Stimulated activated naive CD4-positive, alpha-beta T cell treated with Interleukin-2 at 50 U/mL for 16 hours (primary cell): Measurements from ENCODE around the gene PHGDH.

Source experiments
- DNase-seq: peaks from one replicate; lab custom pipeline; 2025; lab: John Stamatoyannopoulos, UW

The PHGDH gene

DNA sequence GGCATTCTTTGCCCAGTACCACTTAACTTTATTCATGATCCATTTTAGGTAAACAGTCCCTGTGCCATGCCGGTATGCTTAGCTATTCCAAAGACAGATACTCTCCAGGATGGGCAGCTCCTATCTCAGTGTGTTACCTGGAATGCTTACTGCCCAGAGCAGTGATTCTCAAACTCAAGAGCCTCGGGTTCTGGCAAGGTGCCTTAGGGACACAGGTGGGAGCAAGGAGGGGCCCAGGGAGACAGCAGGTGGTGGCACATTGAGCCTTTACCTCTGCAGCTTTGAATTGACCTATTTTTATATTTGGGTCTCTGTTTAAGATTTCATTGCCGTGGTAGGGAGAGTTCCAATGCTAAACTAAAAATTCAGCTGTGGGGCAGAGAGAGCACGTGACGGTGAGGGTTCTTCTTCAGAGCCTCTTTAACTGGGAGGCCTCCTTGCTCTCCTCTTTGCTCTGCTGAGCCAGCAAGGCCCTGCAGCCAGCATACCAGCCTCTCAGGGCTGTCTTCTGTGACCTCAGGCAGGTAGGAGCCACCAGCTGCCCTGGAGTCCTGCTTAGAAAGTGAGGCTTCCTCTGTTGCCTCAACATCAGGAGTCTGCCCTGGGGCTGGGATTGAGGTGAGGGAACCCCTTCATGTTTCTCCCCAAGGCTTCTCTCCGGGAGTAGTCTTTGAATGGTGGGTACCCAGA, 20.2 kb downstream of the PHGDH start:
- no peak for DNase-seq

DNA sequence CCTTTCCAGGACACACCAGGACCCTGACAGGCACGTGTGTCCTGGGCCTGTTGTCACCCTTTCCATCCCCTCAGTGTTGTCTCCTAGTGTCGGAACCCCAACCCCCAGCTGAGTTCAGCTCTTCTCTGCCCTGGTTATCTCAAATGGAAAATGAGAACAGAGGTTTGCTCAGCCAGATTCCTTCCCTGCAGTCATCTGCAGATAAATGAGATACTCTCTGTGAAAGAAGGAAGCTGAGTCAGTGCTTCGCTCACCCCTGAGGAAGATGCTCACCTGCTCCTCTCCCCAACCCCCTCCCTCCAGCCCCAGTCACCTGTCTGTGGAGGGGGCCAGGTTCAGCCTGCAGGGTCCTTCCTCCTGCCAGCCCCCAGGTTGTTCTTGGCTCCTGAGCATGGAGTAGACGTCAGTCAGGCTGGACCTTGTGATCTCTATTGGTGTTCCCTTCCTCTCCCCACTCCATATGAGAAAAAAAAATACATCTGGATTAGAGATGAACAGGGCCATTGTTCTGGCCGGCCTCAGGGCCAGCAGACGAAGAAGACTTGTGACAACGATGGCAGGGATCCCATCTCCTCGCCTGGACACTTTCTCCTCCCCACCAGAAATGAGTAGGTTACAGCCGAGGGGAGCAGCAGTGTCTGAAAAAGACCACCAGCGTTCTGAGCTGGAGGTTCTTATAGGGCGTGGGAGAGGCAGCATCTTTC, 20.9 kb downstream of the PHGDH start:
- DNase-seq: no peak

DNA sequence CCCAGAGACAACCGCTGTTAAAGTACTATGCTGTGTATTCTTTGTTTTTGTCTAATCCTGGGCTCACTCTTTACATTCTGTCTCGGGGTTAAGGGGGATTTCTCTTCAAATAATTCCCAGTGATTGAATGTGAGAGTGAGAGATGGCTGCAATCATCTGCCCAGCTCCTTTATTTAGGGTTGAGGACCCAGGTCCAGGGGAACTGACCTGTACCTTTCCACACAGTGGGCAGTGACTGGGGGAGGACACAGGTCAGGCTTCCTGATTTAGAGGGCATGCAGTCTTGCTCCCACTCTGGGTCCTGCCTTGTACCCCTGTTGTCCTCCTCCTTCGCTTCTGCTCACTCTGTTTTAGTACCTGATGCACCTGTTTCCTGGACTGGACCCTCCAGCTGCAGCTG, 22.0 kb downstream of the PHGDH start:
- DNase-seq: no peak

DNA sequence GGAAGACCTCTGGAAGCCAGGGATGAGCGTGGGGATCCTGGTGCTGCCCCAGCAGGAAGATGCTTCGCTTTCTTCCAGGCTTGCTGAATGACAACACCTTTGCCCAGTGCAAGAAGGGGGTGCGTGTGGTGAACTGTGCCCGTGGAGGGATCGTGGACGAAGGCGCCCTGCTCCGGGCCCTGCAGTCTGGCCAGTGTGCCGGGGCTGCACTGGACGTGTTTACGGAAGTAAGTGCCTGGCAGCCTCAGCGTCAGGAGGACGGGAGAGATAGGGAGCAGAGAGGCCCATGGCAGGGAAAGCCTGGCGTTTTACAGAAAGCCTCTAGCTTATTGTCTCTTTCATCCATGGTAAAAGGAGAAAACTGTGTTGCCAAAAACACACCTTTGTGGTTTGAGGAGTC, 23.5 kb downstream of the PHGDH start:
- no peak for DNase-seq

DNA sequence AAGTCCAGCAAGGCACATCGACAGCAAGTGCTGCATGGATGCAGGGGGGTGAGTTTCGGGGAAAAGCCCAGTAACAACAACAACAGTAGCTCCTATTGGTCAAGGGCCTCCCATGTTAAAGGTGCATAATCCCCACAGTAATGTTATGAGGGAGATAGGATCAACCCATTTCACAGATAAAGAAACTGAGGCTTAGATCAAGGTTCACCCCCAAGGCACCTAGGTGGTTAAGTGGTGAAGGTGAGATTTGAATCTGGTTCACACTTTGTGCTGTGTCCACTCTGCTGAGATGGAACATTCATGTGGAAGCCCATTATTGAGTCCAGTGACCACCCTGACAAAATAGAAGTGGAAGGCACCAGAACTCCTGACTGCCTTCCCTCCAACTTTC, 24.9 kb downstream of the PHGDH start:
- no peak for DNase-seq

DNA sequence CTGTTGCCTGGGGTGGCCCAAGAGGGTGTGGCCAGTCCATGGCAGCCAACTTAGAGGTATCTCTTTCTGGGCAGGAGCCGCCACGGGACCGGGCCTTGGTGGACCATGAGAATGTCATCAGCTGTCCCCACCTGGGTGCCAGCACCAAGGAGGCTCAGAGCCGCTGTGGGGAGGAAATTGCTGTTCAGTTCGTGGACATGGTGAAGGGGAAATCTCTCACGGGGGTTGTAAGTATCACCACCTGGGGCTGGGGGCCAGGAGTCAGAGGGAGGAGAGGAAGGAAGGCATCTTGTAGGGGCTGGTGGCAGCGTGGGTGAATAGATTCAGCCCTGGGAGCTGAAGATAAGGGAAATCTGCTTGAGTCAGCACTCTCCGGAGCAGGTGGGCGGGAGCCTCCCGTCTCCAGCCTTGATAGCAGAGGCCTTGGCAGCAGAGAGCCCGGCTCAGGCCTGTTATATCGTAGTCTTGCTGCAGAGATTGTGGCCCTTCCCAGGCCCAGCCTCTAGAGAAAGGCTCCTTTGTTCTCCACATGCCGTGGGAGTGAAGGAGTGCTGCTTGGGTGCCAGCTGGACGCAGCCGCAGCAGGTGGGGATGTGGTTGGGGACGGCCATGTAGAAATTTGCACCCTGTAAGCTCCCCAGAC, 25.4 kb downstream of the PHGDH start:
- no peak for DNase-seq

DNA sequence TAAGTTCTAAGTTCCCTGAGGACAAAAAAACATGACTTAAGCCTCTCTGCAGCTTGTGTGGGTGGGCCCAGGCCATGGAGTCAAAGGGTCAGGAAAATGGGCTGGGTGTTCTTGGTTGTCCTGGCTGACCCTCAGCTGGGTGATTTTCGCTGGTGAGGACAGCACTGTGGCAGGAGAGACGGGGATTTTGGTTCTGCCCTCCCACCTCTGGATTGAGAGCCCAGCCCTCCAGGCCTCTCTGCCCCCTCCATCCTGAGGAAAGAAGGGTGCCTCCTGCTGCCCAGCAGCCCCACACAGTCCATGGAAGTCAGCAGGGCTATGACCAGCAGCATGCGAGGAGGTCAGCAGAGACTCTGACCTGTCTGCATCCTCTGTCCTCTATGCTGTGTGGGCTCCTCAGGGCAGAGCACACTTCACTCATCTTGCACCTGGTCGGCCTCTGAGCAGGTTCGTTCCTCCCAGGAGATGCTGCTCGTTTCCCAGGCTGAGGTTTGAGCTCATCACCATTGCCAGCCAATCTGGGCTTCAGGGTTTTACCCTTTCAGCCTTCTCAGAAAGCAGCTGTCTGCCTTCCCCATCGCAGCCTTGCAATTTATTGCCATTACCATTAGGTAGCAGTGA, 26.5 kb downstream of the PHGDH start:
- no peak for DNase-seq

DNA sequence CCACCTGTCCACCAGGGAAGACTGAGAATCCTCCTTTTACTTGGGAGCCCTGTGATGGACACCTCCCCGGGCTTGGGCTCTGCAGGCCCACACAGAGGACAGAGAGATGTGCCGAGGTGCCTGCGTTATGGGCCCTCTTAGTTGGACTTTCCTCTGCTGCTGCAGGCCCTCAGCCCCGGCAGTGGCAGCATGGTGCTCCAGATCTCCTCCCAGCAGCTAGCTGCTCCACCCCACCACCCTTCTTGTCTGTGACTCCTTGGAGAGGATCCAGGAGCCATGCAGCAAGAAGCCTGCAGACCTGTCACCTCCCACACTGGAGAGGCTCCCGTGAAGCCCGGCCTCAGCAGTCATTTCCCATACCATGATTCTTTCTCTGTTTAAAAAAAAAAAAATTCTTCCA, 27.4 kb downstream of the PHGDH start:
- no peak for DNase-seq

DNA sequence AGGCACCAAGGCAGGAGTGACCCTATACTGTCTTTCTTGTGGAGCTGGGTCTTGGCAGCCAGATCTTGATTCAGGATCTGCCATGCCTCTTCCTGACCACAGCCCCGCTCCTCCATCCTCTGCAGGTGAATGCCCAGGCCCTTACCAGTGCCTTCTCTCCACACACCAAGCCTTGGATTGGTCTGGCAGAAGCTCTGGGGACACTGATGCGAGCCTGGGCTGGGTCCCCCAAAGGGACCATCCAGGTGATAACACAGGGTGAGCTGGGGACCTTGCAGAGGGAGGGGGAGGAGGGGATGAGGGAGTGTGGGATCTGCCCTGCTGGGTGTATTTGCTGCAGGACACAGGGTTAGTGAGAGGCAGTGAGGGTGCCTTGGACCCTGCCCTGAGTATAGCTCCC, 28.5 kb downstream of the PHGDH start:
- no peak for DNase-seq

DNA sequence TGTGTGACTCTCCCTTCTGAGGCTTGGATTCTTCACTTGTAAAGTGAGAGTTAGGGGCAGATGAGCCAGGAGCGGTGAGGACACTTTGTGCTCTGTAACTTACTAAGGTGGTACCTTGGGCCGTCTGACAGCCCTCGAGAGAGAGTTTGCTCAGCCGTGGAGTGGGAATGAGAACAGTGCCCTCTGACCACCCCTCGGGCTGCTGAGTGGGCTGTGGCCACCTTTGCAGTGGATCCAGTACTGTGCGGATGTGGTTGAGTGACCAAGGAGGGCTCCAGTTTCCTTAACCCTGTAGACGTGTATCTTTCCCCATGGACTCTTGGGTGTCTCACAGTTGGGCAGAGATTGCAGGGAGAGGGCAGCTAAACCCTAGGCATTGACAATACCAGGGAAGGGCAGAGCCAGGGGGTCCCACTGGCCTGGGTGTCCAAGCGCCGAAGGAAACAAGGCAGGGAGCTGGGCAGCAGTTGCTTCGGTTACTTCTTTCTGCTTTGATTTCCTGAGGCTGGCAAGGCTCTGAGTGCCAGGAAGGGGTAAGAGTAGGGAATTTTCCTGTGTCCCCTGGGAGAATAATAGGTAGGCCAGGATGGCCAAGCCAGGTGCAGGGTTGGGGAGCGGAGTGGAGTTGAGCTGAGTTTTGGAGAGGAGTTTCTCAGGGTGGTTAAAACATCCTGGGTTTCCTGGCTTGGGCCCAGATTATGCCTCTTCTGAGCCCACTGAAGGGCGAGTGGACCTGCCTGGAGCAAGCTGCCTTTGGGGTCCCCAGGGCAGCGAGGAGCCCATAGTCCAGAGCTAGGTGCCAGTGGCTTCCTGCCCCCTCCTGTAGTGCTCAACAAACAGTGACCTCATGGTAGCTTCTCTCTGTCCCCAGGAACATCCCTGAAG, 29.4 kb downstream of the PHGDH start:
- no peak for DNase-seq

DNA sequence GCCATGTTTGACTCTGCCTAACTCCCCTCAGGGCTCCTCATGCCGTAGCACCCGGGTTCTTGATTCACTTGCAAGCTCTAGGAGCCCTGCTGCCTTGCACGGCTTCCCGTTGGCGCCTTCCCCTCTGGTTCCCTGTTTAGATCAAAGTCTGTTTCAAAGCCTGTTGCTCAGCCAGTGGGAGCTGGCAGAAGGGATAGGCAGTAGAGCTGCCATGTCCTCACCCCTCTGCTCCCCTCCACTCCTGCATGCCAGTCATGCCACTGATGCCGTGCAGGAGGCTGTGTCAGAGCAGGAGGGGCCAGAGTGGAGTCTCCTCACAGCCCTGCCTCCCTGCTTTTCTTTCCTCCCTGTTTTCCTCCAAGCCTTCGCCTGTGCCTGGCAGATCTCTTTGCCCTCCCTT, 30.5 kb downstream of the PHGDH start:
- no peak for DNase-seq

DNA sequence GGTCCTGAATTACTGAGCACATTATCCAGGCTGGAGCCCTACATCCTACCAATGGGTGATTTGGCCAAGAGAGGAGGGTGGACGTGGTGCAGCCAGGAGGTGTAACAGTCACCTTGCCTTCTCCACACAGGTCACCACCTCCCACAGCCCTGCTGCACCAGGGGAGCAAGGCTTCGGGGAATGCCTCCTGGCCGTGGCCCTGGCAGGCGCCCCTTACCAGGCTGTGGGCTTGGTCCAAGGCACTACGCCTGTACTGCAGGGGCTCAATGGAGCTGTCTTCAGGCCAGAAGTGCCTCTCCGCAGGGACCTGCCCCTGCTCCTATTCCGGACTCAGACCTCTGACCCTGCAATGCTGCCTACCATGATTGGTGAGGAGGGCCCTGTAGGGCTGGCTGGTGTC, 30.9 kb downstream of the PHGDH start:
- DNase-seq: no peak

DNA sequence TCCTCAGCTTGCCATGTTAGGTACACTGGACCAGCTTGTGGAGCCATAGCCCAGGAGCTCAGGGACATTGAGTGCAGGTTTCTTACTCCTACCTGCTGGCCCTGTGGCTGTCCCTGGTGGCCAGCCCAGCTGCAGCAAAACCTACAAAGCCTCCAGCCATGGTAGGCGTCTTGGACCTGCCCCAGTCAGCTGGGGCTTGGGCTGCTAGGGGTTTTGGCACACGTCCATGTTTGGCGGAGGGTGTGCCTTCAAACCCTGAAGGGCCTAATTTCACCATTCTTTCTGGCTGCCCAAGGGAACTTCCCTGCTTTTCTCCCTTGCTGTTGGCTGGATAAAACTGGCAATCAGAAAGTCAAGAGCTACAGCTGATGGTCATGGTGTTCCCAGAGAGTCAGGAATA, 31.6 kb downstream of the PHGDH start:
- DNase-seq: no peak

DNA sequence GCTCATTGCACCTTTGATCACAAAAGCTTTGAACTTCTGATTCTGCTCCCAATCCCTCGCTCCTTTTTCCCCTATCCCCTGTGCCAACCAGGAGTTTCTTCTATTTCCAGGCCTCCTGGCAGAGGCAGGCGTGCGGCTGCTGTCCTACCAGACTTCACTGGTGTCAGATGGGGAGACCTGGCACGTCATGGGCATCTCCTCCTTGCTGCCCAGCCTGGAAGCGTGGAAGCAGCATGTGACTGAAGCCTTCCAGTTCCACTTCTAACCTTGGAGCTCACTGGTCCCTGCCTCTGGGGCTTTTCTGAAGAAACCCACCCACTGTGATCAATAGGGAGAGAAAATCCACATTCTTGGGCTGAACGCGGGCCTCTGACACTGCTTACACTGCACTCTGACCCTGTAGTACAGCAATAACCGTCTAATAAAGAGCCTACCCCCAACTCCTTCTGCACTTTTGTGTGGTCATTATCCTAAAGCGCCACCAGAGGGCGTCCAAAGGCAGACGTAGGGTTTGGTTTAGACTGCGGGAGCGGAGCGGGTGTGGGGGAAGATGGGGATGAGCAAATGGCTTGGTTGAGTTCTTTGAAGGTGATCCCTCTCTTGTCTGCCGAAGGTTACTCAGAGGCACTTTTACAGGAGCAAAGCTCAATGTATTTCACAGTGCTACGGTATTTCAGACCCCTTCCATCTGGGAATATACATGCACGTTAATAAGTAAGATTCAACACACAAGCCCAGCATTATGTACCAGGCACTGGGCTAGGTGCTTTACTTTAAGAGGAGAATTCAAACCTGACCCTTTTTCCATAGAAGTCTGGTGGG, 32.3 kb downstream of the PHGDH start:
- peak; percentile 30 for DNase-seq

DNA sequence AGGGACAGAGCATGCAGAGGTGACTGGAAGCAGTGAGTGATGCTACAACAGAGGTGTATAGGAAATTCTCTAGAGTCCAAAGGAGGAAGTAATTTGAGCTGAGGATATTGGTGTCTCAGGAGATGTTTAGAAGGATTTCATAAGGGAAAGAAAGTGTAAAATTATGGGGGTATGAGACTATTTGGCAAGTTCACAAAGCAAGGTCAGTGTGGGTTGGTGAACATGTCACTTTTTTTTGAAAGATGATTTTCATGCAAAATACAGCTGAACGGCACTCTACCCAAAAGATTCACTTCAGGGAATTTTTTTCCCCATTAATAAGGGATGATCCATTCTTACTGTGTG, 32.8 kb downstream of the PHGDH start:
- no peak for DNase-seq

DNA sequence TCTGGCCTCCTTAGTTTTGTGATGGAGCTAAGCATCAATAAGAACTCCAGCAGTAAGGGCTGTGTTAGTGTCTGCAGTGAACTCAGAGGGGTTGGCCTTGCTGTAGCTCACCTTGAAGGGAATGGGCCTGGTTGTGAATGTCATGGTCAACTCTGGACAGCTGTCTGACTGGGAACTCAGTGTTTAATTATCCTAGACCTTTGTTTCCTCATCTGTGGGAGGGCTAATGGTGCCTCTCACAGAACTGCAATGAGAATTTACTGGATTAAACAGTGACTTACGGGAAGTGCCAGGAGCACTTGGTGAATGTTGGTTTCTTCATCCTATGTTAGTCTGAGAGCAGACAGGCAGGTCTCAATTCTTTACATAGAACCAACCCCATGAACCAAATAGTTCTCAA, 33.3 kb downstream of the PHGDH start:
- no peak for DNase-seq

DNA sequence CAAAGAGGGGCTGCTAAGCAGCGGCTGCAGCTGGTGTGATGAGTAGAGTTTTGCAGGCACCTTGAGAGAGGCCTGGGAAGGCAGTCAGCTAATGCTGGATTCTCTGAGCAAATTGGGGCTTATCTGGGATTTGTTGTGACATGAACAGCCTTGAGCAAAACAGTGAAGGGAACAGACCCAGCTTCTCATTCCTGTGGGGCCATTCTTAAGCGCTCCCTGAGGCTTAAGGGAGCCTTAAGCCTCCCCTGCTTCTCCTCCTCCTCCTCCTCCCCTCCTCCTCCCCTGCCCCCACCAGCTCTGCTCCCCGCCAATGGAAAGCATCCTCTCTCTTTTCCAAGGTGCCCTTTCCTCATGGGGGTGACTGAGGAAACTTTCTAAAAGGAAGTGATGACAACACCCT, 35.7 kb downstream of the PHGDH start:
- no peak for DNase-seq

DNA sequence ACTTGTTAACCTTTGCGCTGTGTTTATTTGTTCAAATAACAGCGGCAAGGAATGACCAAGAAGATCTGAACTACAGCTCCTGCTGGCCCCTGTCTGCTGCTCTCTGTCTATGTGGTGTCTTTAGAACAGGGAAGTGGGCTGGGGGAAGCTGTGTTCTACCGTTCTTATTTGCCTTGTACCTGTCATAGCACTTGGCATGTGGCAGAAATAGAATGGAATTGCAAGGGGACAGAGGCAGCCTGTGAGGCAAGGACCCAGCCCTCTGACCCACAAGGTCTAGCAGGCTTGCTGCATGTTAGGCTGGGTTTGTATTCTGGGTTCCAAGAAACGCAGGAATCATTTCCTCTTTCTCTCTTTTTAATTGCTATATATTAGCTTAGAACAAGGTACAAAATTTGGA, 36.3 kb downstream of the PHGDH start:
- DNase-seq: no peak

DNA sequence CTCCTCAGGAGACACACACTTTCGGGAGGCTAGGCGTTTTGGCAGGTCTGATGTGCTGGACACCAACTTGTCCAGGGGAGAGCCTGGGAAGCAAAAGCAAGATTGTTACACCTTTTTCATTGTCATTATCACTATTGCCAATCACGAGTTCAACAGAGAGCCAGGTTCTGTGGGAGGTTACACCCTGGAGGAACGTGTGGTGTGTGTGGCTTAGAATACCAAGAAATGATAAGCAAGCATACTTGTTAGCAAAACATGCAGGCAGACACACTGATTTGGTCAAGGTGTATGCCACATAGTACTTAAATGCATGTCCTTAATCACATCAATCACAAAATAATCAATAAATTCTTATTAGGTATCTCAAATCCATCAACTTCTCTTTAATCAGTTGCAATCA, 40.9 kb downstream of the PHGDH start:
- DNase-seq: no peak

DNA sequence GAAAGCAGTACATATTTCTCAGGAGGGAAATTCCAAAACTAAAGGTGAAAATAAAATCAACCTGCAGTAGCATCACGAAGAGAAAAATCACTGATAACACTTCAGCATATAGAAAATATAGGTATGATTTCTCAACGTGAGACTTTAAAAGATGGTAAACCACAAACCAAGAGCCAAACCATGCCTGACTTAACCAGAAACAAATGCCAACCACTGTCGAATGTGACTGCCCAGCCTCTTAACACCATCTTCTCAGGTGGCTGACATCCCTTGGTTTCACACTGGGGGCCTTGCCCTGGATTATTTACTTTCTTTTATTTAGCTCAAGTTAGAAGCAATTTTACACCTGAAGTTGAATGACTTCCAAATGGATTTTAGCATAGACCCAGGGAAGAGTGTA, 46.9 kb downstream of the PHGDH start:
- DNase-seq: no peak

DNA sequence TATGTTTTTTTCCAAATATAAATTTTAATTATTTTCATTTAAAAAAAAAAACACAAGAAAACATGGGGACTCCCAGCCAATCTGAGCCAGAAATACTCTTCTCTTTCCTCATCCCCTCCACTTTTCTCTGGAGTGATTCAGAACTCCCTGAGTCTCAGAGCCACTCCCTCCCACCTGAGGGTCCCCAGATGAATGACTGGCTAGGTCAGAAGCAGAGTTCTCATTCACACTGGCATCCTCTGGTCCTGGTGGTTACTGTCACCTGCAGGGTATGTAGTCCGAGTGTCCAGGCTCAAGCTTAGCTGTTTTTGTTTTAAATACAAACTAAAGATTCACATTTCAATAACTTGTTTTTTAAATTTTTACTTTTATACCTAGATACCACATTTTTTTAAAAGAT, 50.7 kb downstream of the PHGDH start:
- DNase-seq: no peak
